Stimulated activated naive CD8-positive, alpha-beta T cell treated with anti-CD3 and anti-CD28 coated beads, Interleukin-15, amount 100 ng/mL, for 72 hours (primary cell): ENCODE measurements around the gene TRMT112.
A peak's percentile ranks its signal among the peaks of the same experiment; 100 is the strongest.

Experiments used
- ATAC-seq: fragments of 150-1000 bp; cut with Tn5 transposase; 2 replicates; pipeline ENCODE4 v1.10.0; 2021; ENCODE audit warnings: mild to moderate bottlenecking, moderate library complexity
- DNase-seq, 2 donors: peaks; one replicate each; pipeline ENCODE4 v3.0.0; 2021 to 2022
- H3K27ac Mint-ChIP-seq, 2 donors: one replicate each; pipeline ENCODE4 v1.8.0; 2022; ENCODE audit warnings: mild to moderate bottlenecking in 2 of 2, mixed read lengths in 2 of 2, moderate library complexity in 2 of 2
- H3K27me3 Mint-ChIP-seq: one replicate; pipeline ENCODE4 v1.8.0; 2022; ENCODE audit warnings: mixed read lengths
- H3K4me1 Mint-ChIP-seq: one replicate; pipeline ENCODE4 v1.8.0; 2022; ENCODE audit warnings: mild to moderate bottlenecking, mixed read lengths
- H3K4me3 Mint-ChIP-seq, 2 donors: one replicate each; pipeline ENCODE4 v1.8.0; 2022; ENCODE audit warnings: mild to moderate bottlenecking in 2 of 2, mixed read lengths in 2 of 2, moderate library complexity in 1 of 2
- H3K9me3 Mint-ChIP-seq, 2 donors: one replicate each; pipeline ENCODE4 v1.8.0; 2022; ENCODE audit warnings: mixed read lengths in 2 of 2

TRMT112 gene

GRCh38 chr11:64268025-64268892 is 49.1 kb downstream of the TRMT112 start:
- H3K4me1 Mint-ChIP-seq: peaks cover 37% of the 10 kb centered on the region
- no peaks in the 10 kb centered on the region for H3K27me3 Mint-ChIP-seq
- ATAC-seq (no peak), DNase-seq (peak in 1 of 2 donors; percentile 19)
- no peaks in the 10 kb centered on the region for H3K9me3 Mint-ChIP-seq
- H3K4me3 Mint-ChIP-seq: peak overlapping the region; percentile 94 to 99
- H3K27ac Mint-ChIP-seq: peak overlapping the region; percentile 98 to 99

- DNase-seq (no peak), ATAC-seq (no peak)
- Mint-ChIP-seq H3K4me3 (peak overlapping the region; percentile 94 to 99), H3K27ac (peak overlapping the region in 1 of 2 donors; percentile 67), H3K9me3 (no peaks in the 10 kb centered on the region), H3K4me1 (peaks cover 35% of the 10 kb centered on the region), H3K27me3 (no peaks in the 10 kb centered on the region)
Measured at GRCh38 chr11:64267207-64267945, 50.0 kb downstream of the TRMT112 start.
